Measurements from ENCODE around the gene RHCG.

The RHCG gene

DNA sequence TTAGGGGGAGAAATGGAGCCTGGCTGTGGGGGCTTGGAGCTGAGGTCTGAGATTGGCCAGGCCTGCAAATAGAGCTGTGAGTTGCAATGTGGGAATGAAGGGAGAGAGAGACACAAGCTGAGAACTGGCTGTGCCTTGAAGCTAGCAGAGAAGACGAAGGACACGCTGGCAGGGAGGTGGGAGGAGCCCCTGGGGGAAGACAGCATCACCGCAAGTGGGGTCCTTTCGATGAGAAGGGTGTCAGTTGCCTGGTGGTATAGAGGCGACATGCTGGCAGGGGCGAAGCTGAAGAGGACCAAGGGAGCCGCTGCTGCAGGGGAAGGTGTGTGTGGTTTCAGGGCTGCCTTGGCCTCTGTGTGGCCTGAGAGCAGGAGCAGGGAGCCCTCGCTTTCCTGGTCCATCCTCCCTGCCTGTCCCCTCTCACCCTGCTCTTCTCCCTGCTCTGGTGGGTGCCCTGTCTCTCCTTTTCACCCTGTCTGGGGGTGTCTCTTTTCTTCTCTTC is 5.5 kb downstream of the RHCG start:
- in situ Hi-C loops (cut with HindIII; ENCODE audit: low pct_ligation_motif_present, low sequenced_read_pairs), result no loop called here
- no peak overlapping the region for H3K27ac ChIP-seq
- peaks cover 12% of the 10 kb centered on the region for H3K27me3 ChIP-seq (replicated peaks)

DNA sequence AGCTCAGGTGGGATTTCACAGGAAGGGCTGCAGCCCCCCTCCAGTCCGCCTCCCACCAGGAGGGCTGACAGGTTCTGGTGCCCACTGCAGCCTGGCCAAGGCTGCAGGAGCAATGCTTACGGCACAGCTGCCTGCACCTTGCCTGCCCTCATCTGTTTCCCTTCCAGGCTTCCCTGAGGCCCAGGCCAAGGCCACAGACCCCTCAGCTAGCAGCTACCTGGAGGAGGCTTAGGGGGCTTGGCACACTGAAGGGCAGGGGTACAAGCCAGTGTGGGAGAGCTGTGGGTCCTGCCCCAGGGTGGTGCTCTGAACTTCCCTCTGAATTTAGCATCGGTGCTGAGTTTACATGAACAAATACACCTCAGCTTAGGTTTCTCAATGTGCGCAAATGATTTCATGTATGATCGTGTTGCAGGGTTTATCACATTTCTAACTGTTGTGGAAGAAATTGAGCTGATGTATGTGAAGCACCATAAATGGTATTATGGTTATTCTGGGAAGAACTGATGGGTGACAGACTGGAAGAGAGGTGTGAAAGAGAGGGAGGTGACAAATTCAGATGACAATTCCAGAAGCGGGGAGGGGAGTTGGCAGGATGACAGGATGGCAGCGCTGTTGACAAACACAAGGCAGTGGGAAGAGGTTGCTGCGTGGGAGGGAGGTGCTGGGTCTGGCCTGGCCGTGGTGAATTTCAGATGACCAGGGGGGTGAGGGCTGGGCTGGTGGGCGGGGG is 6.1 kb downstream of the RHCG start:
- Histone ChIP-seq H3K27me3 (replicated peaks) (peaks cover 7% of the 10 kb centered on the region), H3K27ac (no peak overlapping the region), H3K36me3 (replicated peaks) (no peaks in the 10 kb centered on the region), H3K4me3 (ENCODE audit: low read depth, low read length) (no peak overlapping the region)
- no peak for DNase-seq
- TF ChIP-seq, protein P1, sequence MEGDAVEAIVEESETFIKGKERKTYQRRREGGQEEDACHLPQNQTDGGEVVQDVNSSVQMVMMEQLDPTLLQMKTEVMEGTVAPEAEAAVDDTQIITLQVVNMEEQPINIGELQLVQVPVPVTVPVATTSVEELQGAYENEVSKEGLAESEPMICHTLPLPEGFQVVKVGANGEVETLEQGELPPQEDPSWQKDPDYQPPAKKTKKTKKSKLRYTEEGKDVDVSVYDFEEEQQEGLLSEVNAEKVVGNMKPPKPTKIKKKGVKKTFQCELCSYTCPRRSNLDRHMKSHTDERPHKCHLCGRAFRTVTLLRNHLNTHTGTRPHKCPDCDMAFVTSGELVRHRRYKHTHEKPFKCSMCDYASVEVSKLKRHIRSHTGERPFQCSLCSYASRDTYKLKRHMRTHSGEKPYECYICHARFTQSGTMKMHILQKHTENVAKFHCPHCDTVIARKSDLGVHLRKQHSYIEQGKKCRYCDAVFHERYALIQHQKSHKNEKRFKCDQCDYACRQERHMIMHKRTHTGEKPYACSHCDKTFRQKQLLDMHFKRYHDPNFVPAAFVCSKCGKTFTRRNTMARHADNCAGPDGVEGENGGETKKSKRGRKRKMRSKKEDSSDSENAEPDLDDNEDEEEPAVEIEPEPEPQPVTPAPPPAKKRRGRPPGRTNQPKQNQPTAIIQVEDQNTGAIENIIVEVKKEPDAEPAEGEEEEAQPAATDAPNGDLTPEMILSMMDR (IDR thresholded peaks at IDR 0.05; ENCODE audit: low read depth, low read length, missing control alignments), result no peak
- in situ Hi-C loops (cut with HindIII; ENCODE audit: low pct_ligation_motif_present, low sequenced_read_pairs), result no loop called here

More for the DNA sequence above, 5.5 kb downstream of the RHCG start:
- H3K36me3 ChIP-seq (replicated peaks), result no peaks in the 10 kb centered on the region
- DNase-seq, result no peak
- no peak overlapping the region for H3K4me3 ChIP-seq (ENCODE audit: low read depth, low read length)
- TF ChIP-seq, protein P1 (IDR thresholded peaks at IDR 0.05; ENCODE audit: low read depth, low read length, missing control alignments), result no peak

DNA sequence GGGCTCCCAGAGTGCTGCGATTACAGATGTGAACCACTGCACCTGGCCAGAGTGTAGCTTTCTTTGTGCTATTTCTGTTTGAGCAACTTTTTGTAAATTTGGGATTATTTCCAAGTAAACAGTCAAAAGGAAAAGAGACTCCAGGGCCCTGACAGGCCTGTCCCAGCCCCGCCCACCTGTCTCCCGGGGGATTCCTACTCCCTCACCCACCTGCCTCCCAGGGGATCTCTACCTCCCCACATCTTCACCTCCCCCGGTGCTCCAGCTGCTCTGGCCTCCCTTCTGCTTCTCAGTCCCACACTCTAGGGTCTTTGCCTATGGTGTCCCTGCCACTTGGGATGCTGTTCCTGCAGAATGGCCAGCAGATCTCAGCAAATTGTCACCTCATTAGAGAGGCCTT is 7.0 kb downstream of the RHCG start:
- peaks cover 4% of the 10 kb centered on the region for H3K27me3 ChIP-seq (replicated peaks)
- DNase-seq, result no peak

DNA sequence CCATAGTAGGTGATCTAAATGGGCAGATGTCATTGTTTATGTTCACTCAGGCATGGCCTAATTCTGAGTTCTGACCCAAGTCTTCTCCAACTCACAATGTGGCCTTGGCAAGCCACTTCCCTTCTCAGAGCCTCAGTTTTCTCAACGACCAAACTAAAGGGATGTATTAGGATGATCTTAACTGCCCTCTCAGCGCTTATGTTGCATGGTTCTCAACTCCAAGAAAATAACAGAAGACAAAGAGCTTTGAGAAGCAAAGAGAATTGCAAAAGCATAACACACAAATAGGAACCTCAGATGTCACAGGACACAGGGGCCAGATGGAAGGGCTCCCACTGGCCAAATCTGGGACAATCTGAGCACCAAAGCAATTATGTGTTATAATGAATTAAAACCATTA is 8.6 kb downstream of the RHCG start:
- peaks cover 4% of the 10 kb centered on the region for H3K27me3 ChIP-seq (replicated peaks)

More for the DNA sequence above, 7.0 kb downstream of the RHCG start:
- H3K36me3 ChIP-seq (replicated peaks), result no peaks in the 10 kb centered on the region
- H3K27ac ChIP-seq, result no peak overlapping the region
- in situ Hi-C loops (cut with HindIII; ENCODE audit: low pct_ligation_motif_present, low sequenced_read_pairs), result no loop called here
- no peak overlapping the region for H3K4me3 ChIP-seq (ENCODE audit: low read depth, low read length)
- TF ChIP-seq, protein P1 (IDR thresholded peaks at IDR 0.05; ENCODE audit: low read depth, low read length, missing control alignments), result no peak

DNA sequence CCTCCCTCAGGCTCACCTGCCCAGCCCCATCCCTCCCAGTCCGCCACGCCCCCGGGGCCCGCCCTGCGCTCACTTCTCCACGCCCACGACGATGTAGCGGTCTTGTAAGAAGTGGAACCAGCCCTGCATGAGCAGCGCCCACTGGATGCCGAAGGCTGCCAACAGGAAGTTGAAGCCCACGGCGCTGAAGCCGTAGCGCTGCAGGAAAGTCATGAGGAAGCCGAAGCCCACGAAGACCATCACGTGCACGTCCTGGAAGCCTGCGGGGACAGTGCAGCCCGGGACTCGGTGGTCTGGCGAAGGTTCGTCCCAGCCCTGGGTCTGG is 9.7 kb downstream of the RHCG start:
- DNase-seq, result no peak
- Histone ChIP-seq H3K27ac (no peak overlapping the region), H3K27me3 (replicated peaks) (peaks cover 4% of the 10 kb centered on the region), H3K4me3 (ENCODE audit: low read depth, low read length) (no peak overlapping the region), H3K36me3 (replicated peaks) (no peaks in the 10 kb centered on the region)
- TF ChIP-seq, protein P1 (IDR thresholded peaks at IDR 0.05; ENCODE audit: low read depth, low read length, missing control alignments), result no peak
- in situ Hi-C loops (cut with HindIII; ENCODE audit: low pct_ligation_motif_present, low sequenced_read_pairs), result no loop called here

More for the DNA sequence above, 8.6 kb downstream of the RHCG start:
- Histone ChIP-seq H3K36me3 (replicated peaks) (no peaks in the 10 kb centered on the region), H3K4me3 (ENCODE audit: low read depth, low read length) (no peak overlapping the region), H3K27ac (no peak overlapping the region)
- DNase-seq, result no peak
- TF ChIP-seq, protein P1 (IDR thresholded peaks at IDR 0.05; ENCODE audit: low read depth, low read length, missing control alignments), result no peak
- in situ Hi-C loops (cut with HindIII; ENCODE audit: low pct_ligation_motif_present, low sequenced_read_pairs), result no loop called here

DNA sequence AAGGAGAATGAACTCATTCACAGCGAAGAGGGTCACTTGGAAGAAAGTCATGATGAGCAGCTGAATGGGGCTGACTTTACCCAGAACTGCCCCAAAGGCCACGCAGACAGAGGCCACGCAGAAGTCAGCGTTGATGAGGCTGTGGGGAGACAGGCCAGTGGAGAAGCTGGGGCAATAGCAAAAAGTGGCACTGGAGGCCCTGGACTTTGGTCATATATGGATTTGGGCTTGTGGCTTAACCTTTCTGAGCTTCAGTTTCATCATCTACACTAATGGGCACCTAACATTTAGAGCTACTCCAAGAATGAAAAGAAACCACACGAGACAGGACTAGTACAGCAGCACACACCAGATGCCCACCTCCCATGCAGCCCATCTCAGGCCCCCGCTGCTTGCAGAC is 13.3 kb downstream of the RHCG start:
- in situ Hi-C loops (cut with HindIII; ENCODE audit: low pct_ligation_motif_present, low sequenced_read_pairs), result no loop called here

More for the DNA sequence above, 13.3 kb downstream of the RHCG start:
- TF ChIP-seq, protein P1 (IDR thresholded peaks at IDR 0.05; ENCODE audit: low read depth, low read length, missing control alignments), result no peak
- peaks cover 2% of the 10 kb centered on the region for H3K27me3 ChIP-seq (replicated peaks)
- H3K4me3 ChIP-seq (ENCODE audit: low read depth, low read length), result no peak overlapping the region
- H3K36me3 ChIP-seq (replicated peaks), result no peaks in the 10 kb centered on the region
- no peak overlapping the region for H3K27ac ChIP-seq
- DNase-seq, result no peak
